Glutamatergic neuron (in vitro differentiated cells): ENCODE measurements around the gene ARSK. TPM values are rescaled to one million over a fixed set of nuclear protein-coding genes. Genes with fewer than 3 reads are reported as not detected.

ENCODE experiments used
- DNase-seq: peaks from one replicate; pipeline ENCODE4 v3.0.0; 2022
- H3K27ac Mint-ChIP-seq: one replicate; pipeline ENCODE4 v1.8.0; 2020; ENCODE audit warnings: mild to moderate bottlenecking, mixed read lengths, inconsistent platforms; ENCODE audit not compliant: unreplicated experiment
- H3K27me3 Mint-ChIP-seq: one replicate; pipeline ENCODE4 v1.8.0; 2020; ENCODE audit warnings: mild to moderate bottlenecking, moderate library complexity, mixed read lengths, inconsistent platforms; ENCODE audit not compliant: unreplicated experiment
- H3K36me3 Mint-ChIP-seq: one replicate; pipeline ENCODE4 v1.8.0; 2020; ENCODE audit warnings: mild to moderate bottlenecking, mixed read lengths, inconsistent platforms; ENCODE audit not compliant: unreplicated experiment
- H3K4me1 Mint-ChIP-seq: one replicate; pipeline ENCODE4 v1.8.0; 2020; ENCODE audit warnings: mild to moderate bottlenecking, low read depth, mixed read lengths, inconsistent platforms; ENCODE audit not compliant: unreplicated experiment
- H3K4me3 Mint-ChIP-seq: one replicate; pipeline ENCODE4 v1.8.0; 2020; ENCODE audit warnings: mild to moderate bottlenecking, mixed read lengths, inconsistent platforms; ENCODE audit not compliant: unreplicated experiment
- H3K9me3 Mint-ChIP-seq: one replicate; pipeline ENCODE4 v1.8.0; 2020; ENCODE audit warnings: mild to moderate bottlenecking, moderate library complexity, mixed read lengths, inconsistent platforms; ENCODE audit not compliant: unreplicated experiment
- total RNA-seq: library from RNA; stranded (reverse); fragmentation: NEBNext Ultra II Directional; extraction: Animal tissue kit (Norgen Biotek cat#: 25700); gene quantifications from one replicate; pipeline ENCODE4 v1.2.1, GENCODE V29; 2021; ENCODE audit not compliant: unreplicated experiment
- TF ChIP-seq, protein P1 (sequence below): fragments of 200-600 bp; sonication (generic); IDR thresholded peaks from one replicate; pipeline ENCODE4 v1.5.0; 2021; ENCODE audit not compliant: partially characterized antibody, unreplicated experiment

The ARSK gene
- total RNA-seq, 1 donor from 2014 or later = 5.5 TPM

DNA sequence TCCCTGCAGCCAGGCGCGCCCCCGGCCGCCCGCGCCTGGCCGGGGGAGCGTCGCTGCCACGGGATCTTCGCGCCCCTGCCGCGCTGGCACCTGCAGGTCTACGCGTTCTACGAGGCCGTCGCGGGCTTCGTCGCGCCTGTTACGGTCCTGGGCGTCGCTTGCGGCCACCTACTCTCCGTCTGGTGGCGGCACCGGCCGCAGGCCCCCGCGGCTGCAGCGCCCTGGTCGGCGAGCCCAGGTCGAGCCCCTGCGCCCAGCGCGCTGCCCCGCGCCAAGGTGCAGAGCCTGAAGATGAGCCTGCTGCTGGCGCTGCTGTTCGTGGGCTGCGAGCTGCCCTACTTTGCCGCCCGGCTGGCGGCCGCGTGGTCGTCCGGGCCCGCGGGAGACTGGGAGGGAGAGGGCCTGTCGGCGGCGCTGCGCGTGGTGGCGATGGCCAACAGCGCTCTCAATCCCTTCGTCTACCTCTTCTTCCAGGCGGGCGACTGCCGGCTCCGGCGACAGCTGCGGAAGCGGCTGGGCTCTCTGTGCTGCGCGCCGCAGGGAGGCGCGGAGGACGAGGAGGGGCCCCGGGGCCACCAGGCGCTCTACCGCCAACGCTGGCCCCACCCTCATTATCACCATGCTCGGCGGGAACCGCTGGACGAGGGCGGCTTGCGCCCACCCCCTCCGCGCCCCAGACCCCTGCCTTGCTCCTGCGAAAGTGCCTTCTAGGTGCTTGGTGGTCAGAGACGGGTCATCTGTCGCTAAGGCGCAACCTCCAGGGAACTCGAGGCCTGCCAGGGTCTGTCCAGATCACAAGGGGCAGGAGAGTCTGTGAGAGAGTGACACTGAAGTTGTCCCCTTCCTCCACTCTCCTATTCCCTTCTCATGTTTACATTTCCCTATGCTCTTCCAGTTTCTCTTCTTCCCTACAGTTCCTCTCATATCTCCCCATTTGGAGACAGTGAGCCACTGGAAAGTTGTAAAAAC, 66.3 kb downstream of the ARSK start:
- peak; percentile 72 for DNase-seq
- Mint-ChIP-seq H3K27me3 (peaks cover 19% of the 10 kb centered on the region), H3K4me3 (peak overlapping the region; percentile 86)

GRCh38 chr5:95621839-95622629, 67.1 kb downstream of the ARSK start:
- no peaks in the 10 kb centered on the region for H3K36me3 Mint-ChIP-seq
- TF ChIP-seq, protein P1, sequence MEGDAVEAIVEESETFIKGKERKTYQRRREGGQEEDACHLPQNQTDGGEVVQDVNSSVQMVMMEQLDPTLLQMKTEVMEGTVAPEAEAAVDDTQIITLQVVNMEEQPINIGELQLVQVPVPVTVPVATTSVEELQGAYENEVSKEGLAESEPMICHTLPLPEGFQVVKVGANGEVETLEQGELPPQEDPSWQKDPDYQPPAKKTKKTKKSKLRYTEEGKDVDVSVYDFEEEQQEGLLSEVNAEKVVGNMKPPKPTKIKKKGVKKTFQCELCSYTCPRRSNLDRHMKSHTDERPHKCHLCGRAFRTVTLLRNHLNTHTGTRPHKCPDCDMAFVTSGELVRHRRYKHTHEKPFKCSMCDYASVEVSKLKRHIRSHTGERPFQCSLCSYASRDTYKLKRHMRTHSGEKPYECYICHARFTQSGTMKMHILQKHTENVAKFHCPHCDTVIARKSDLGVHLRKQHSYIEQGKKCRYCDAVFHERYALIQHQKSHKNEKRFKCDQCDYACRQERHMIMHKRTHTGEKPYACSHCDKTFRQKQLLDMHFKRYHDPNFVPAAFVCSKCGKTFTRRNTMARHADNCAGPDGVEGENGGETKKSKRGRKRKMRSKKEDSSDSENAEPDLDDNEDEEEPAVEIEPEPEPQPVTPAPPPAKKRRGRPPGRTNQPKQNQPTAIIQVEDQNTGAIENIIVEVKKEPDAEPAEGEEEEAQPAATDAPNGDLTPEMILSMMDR = no peak
- H3K27me3 Mint-ChIP-seq = peaks cover 19% of the 10 kb centered on the region
- H3K27ac Mint-ChIP-seq = peak overlapping the region; percentile 90
- DNase-seq = no peak
- peaks cover 11% of the 10 kb centered on the region for H3K9me3 Mint-ChIP-seq
- H3K4me1 Mint-ChIP-seq = peaks cover 10% of the 10 kb centered on the region
- H3K4me3 Mint-ChIP-seq = peak overlapping the region; percentile 86

More for the DNA sequence above, 66.3 kb downstream of the ARSK start:
- H3K36me3 Mint-ChIP-seq = no peaks in the 10 kb centered on the region
- H3K4me1 Mint-ChIP-seq = peaks cover 10% of the 10 kb centered on the region
- peak overlapping the region; percentile 90 for H3K27ac Mint-ChIP-seq
- TF ChIP-seq, protein P1 = no peak
- H3K9me3 Mint-ChIP-seq = peaks cover 11% of the 10 kb centered on the region

GRCh38 chr5:95623706-95624105, 68.8 kb downstream of the ARSK start:
- Mint-ChIP-seq H3K4me3 (no peak overlapping the region), H3K27ac (no peak overlapping the region), H3K36me3 (no peaks in the 10 kb centered on the region), H3K4me1 (peaks cover 10% of the 10 kb centered on the region), H3K27me3 (peaks cover 15% of the 10 kb centered on the region), H3K9me3 (peaks cover 9% of the 10 kb centered on the region)
- no peak for DNase-seq
- TF ChIP-seq, protein P1 = no peak

GRCh38 chr5:95624368-95624767, 69.5 kb downstream of the ARSK start:
- TF ChIP-seq, protein P1 = no peak
- peaks cover 7% of the 10 kb centered on the region for H3K9me3 Mint-ChIP-seq
- H3K27ac Mint-ChIP-seq = no peak overlapping the region
- no peak overlapping the region for H3K4me3 Mint-ChIP-seq
- H3K36me3 Mint-ChIP-seq = no peaks in the 10 kb centered on the region
- DNase-seq = no peak
- H3K4me1 Mint-ChIP-seq = peaks cover 9% of the 10 kb centered on the region
- H3K27me3 Mint-ChIP-seq = peaks cover 10% of the 10 kb centered on the region

DNA sequence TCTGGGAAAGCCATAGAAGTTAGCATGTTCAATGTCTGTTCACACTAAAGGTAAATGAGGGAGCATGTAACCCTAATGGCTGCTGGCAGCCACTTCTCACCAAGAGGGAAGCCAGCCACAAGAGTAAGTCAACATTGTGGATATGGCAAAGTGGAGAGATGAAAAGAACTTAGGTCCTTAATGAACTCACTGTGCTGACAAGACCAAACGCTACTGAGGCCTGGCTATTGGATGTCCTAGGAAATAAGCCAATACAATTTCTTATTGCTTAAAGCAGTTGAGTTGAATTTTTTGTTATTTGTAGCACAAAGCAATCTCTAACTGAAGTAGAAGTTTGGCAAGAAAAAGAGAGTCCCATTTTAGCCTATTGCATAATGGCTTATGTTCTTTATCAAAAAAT, 71.8 kb downstream of the ARSK start:
- Mint-ChIP-seq H3K36me3 (no peaks in the 10 kb centered on the region), H3K9me3 (peaks cover 2% of the 10 kb centered on the region), H3K4me3 (no peak overlapping the region)

More for the DNA sequence above, 71.8 kb downstream of the ARSK start:
- Mint-ChIP-seq H3K27me3 (peaks cover 3% of the 10 kb centered on the region), H3K4me1 (peaks cover 2% of the 10 kb centered on the region), H3K27ac (no peak overlapping the region)
- TF ChIP-seq, protein P1 = no peak
- DNase-seq = no peak
